Stimulated activated CD8-positive, alpha-beta memory T cell treated with anti-CD3 and anti-CD28 coated beads, Interleukin-4, amount 100 ng/mL, for 4 hours (primary cell): ENCODE results near the gene TCF23.
"Not testable (repeated sequence)": the region's sequence is repeated elsewhere in the genome, so short reads cannot be mapped to it uniquely, and the experiment has no call there.

ENCODE experiments used
- DNase-seq, 2 donors: peaks; one replicate each; pipeline ENCODE4 v3.0.0-alpha.2; 2020; ENCODE audit warnings: low read depth in 2 of 2, low spot score in 1 of 2

Gene TCF23

GRCh38 chr2:27186613-27187345, 38.0 kb downstream of the TCF23 start:
- no peak for DNase-seq

- DNase-seq = no peak
These were observed 41.2 kb downstream of the TCF23 start for GRCh38 chr2:27189989-27190388.

GRCh38 chr2:27191070-27191829, 42.4 kb downstream of the TCF23 start:
- no peak for DNase-seq

DNA sequence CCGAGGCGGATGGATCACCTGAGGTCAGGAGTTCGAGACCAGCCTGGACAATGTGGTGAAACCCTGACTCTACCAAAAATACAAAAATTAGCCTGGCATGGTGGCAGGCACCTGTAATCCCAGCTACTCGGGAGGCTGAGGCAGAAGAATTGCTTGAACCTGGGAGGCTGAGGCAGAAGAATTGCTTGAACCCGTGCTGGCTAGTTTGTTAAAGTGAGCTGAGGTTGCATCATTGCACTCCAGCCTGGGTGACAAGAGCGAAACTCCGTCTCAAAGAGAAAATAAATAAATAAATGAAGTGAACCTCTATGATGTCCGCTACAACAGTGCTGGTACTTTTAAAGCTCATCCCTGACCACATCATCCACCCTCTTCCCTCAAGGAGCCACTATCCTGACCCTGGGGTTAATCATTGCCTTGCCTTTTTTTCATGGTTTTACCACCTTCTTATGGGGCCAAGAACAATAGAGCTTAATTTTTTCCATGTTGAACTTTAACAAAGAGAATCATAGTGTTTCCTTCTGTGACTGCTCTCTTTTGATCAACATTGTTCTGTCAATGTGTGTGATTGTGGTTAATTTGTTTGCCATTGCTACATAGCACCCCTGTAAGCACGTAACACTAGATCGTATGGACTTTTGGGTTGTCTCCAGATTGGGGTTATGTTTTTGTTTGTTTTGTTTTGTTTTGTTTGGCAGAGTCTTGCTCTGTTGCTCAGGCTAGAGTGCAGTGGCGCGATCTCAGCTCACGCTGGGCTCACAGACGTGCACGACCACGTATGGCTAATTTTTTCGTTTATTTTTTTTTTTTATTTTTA, 45.9 kb downstream of the TCF23 start:
- no peak for DNase-seq

GRCh38 chr2:27195799-27196198, 47.0 kb downstream of the TCF23 start:
- not testable (repeated sequence) for DNase-seq

GRCh38 chr2:27198068-27198467, 49.3 kb downstream of the TCF23 start:
- DNase-seq = not testable (repeated sequence)

GRCh38 chr2:27198627-27199026, 49.8 kb downstream of the TCF23 start:
- no peak for DNase-seq

GRCh38 chr2:27199241-27199640, 50.4 kb downstream of the TCF23 start:
- no peak for DNase-seq

DNA sequence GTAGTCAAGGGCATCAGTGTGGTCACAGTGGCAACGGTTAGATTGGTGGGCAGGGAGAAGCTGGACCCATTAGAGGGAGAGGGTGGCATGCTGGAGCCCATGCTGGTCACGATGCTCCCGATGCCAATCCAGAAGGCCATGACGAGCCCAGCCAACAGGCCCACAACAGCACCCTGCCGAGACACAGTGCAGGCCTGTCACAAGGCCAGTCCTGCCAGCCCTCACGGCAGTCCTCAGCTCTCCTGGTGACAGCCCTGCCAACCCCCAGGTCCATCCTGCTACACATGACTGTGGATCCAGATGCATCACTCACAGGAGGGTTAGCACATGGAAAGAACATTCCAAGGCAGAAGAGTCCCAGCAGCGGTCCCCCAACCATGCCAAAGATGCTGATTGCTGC, 52.9 kb downstream of the TCF23 start:
- no peak for DNase-seq

GRCh38 chr2:27202854-27203253, 54.0 kb downstream of the TCF23 start:
- no peak for DNase-seq

GRCh38 chr2:27203741-27204140, 54.9 kb downstream of the TCF23 start:
- DNase-seq = no peak

GRCh38 chr2:27204566-27204965, 55.8 kb downstream of the TCF23 start:
- DNase-seq = no peak

- DNase-seq = no peak
These were observed 56.4 kb downstream of the TCF23 start for GRCh38 chr2:27205206-27205605.

- DNase-seq = no peak
These were observed 57.5 kb downstream of the TCF23 start for GRCh38 chr2:27206346-27206745.
